NCI-H446 (cell line): ENCODE results near the gene PM20D1.
A peak's percentile ranks its signal among the peaks of the same experiment; 100 is the strongest.

ENCODE experiments used
- DNase-seq, 2 experiments: peaks; one replicate each; lab custom pipeline; 2025; lab: John Stamatoyannopoulos, UW

The PM20D1 gene

GRCh38 chr1:205804605-205805004, 45.3 kb downstream of the PM20D1 start:
- no peak for DNase-seq

GRCh38 chr1:205803986-205804385, 45.9 kb downstream of the PM20D1 start:
- no peak for DNase-seq

- DNase-seq: no peak
Observed at GRCh38 chr1:205802060-205802459, 47.9 kb downstream of the PM20D1 start.

- DNase-seq: no peak
Observed at GRCh38 chr1:205800981-205801703, 48.8 kb downstream of the PM20D1 start.

GRCh38 chr1:205800427-205800826, 49.5 kb downstream of the PM20D1 start:
- DNase-seq: no peak

GRCh38 chr1:205798577-205798976, 51.4 kb downstream of the PM20D1 start:
- DNase-seq: no peak

- DNase-seq: no peak
Observed at GRCh38 chr1:205797168-205797567, 52.8 kb downstream of the PM20D1 start.

GRCh38 chr1:205794011-205794730, 55.8 kb downstream of the PM20D1 start:
- DNase-seq: no peak

GRCh38 chr1:205792961-205793673, 56.8 kb downstream of the PM20D1 start:
- DNase-seq: no peak

GRCh38 chr1:205792481-205792881, 57.5 kb downstream of the PM20D1 start:
- no peak for DNase-seq

- peak; percentile 24 to 43 for DNase-seq
Observed at GRCh38 chr1:205791568-205792180, 58.3 kb downstream of the PM20D1 start.

GRCh38 chr1:205787287-205787916, 62.5 kb downstream of the PM20D1 start:
- DNase-seq: no peak

- DNase-seq: no peak
Observed at GRCh38 chr1:205786601-205787000, 63.3 kb downstream of the PM20D1 start.

GRCh38 chr1:205785446-205785845, 64.5 kb downstream of the PM20D1 start:
- DNase-seq: no peak

- DNase-seq: peak in 1 of 2 experiments; percentile 15
Observed at GRCh38 chr1:205783904-205784303, 66.0 kb downstream of the PM20D1 start.

GRCh38 chr1:205783433-205783795, 66.5 kb downstream of the PM20D1 start:
- no peak for DNase-seq

- no peak for DNase-seq
Observed at GRCh38 chr1:205782627-205783432, 67.1 kb downstream of the PM20D1 start.

- no peak for DNase-seq
Observed at GRCh38 chr1:205780335-205780734, 69.6 kb downstream of the PM20D1 start.
